ENCODE data around the gene GALNT4.

GRCh38 chr12:89474615-89475014 lies 50.0 kb downstream of the GALNT4 start:
- TF ChIP-seq EZH2 (IDR thresholded peaks at IDR 0.05; ENCODE audit: insufficient read depth, low read length) (no peak), CTCF (IDR thresholded peaks at IDR 0.05; ENCODE audit: insufficient read depth, low read depth, low read length) (no peak)

Data from astrocyte (in vitro differentiated cells and primary cell).